Right atrium auricular region (tissue), 2 donors: Measurements from ENCODE around the gene NAV2. TPM values are rescaled to one million over a fixed set of nuclear protein-coding genes. Genes with fewer than 3 reads are reported as not detected.

ENCODE experiments used
- DNase-seq: peaks from one replicate; pipeline ENCODE4 v3.0.0-alpha.2; 2019; ENCODE audit warnings: low spot score
- H3K27ac ChIP-seq, 2 donors: fragments of 200-600 bp; sonication (generic); 1 replicate in 1 of 2; 2 replicates in 1 of 2; pipeline ENCODE4 v1.5.1; 2016 to 2019
- H3K27me3 ChIP-seq, 2 donors: fragments of 200-600 bp; sonication (generic); one replicate each; pipeline versions ENCODE4 v1.5.1 to v1.6.0; 2017 to 2019
- H3K36me3 ChIP-seq: fragments of 200-600 bp; sonication (generic); one replicate; pipeline ENCODE4 v1.5.1; 2016
- H3K4me1 ChIP-seq, 2 donors: fragments of 200-600 bp; sonication (generic); one replicate each; pipeline versions ENCODE4 v1.5.1 to v1.6.0; 2017 to 2019
- H3K4me3 ChIP-seq, 2 donors: fragments of 200-600 bp; sonication (generic); 1 replicate in 1 of 2; 2 replicates in 1 of 2; pipeline ENCODE4 v1.5.1; 2017 to 2019; ENCODE audit warnings: mild to moderate bottlenecking in 1 of 2, moderate library complexity in 1 of 2
- H3K9me3 ChIP-seq, 2 donors: fragments of 200-600 bp; sonication (generic); one replicate each; pipeline ENCODE4 v1.5.1; 2019
- total RNA-seq, 2 donors: library from RNA; depleted of rRNA; stranded (reverse); fragments of >200 nt; gene quantifications; one replicate each; pipeline ENCODE4 v1.1.0, GENCODE V29; 2016
- TF ChIP-seq, protein P1 (sequence below), 2 donors: fragments of 200-600 bp; sonication (generic); IDR thresholded peaks; one replicate each; pipeline ENCODE4 v1.5.1; 2019; ENCODE audit warnings: antibody characterized with exemption in 2 of 2

Gene NAV2
- total RNA-seq, 2 donors from 2014 or later: 11.4 to 19.2 TPM

- peaks cover 0 to 8% of the 10 kb centered on the region in 2 donors for H3K4me1 ChIP-seq
- no peaks in the 10 kb centered on the region for H3K9me3 ChIP-seq
These were observed 404.7 kb downstream of the NAV2 start for GRCh38 chr11:20117291-20117690.

DNA sequence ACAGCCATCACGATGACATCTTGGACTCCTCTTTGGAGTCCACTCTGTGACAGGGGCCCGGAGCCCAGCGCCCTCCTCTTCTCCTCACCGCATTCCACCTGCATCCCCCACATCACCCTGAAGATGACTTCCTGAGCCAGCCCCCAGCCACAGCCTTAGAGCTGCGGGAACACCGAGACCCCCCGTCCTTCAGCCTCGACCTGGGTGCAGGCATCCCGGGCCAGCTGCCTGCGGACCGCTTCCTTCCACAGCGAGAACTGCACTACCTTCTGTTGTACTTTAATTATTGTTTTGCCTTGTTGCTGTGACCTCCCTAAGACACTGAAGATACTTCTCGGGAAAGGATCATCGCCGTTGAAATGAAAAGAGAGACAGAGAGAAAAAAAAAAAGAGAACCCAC, 405.6 kb downstream of the NAV2 start:
- Histone ChIP-seq H3K4me3 (no peak overlapping the region), H3K27ac (no peak overlapping the region), H3K9me3 (no peaks in the 10 kb centered on the region), H3K36me3 (peaks cover 56% of the 10 kb centered on the region), H3K4me1 (no peaks in the 10 kb centered on the region), H3K27me3 (no peaks in the 10 kb centered on the region)
- DNase-seq: no peak
- TF ChIP-seq, protein P1, sequence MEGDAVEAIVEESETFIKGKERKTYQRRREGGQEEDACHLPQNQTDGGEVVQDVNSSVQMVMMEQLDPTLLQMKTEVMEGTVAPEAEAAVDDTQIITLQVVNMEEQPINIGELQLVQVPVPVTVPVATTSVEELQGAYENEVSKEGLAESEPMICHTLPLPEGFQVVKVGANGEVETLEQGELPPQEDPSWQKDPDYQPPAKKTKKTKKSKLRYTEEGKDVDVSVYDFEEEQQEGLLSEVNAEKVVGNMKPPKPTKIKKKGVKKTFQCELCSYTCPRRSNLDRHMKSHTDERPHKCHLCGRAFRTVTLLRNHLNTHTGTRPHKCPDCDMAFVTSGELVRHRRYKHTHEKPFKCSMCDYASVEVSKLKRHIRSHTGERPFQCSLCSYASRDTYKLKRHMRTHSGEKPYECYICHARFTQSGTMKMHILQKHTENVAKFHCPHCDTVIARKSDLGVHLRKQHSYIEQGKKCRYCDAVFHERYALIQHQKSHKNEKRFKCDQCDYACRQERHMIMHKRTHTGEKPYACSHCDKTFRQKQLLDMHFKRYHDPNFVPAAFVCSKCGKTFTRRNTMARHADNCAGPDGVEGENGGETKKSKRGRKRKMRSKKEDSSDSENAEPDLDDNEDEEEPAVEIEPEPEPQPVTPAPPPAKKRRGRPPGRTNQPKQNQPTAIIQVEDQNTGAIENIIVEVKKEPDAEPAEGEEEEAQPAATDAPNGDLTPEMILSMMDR (IDR thresholded peaks at IDR 0.05): no peak

More at GRCh38 chr11:20117291-20117690, 404.7 kb downstream of the NAV2 start:
- no peak overlapping the region for H3K4me3 ChIP-seq
- TF ChIP-seq, protein P1 (IDR thresholded peaks at IDR 0.05): no peak
- no peaks in the 10 kb centered on the region for H3K27me3 ChIP-seq
- DNase-seq: no peak
- peaks cover 56% of the 10 kb centered on the region for H3K36me3 ChIP-seq
- H3K27ac ChIP-seq: no peak overlapping the region

- DNase-seq: no peak
- no peak overlapping the region for H3K27ac ChIP-seq
- no peak overlapping the region for H3K4me3 ChIP-seq
- TF ChIP-seq, protein P1 (IDR thresholded peaks at IDR 0.05): no peak
- H3K27me3 ChIP-seq: no peaks in the 10 kb centered on the region
- H3K36me3 ChIP-seq: peaks cover 50% of the 10 kb centered on the region
- H3K9me3 ChIP-seq: no peaks in the 10 kb centered on the region
- no peaks in the 10 kb centered on the region for H3K4me1 ChIP-seq
These were observed 406.7 kb downstream of the NAV2 start for GRCh38 chr11:20119315-20119714.

GRCh38 chr11:20120134-20120925, 407.7 kb downstream of the NAV2 start:
- Histone ChIP-seq H3K27ac (no peak overlapping the region), H3K36me3 (peaks cover 41% of the 10 kb centered on the region), H3K4me1 (no peaks in the 10 kb centered on the region), H3K27me3 (no peaks in the 10 kb centered on the region), H3K9me3 (no peaks in the 10 kb centered on the region), H3K4me3 (no peak overlapping the region)
- DNase-seq: no peak
- TF ChIP-seq, protein P1 (IDR thresholded peaks at IDR 0.05): no peak

- Histone ChIP-seq H3K27me3 (no peaks in the 10 kb centered on the region), H3K27ac (no peak overlapping the region), H3K9me3 (no peaks in the 10 kb centered on the region), H3K36me3 (peaks cover 37% of the 10 kb centered on the region), H3K4me1 (no peaks in the 10 kb centered on the region), H3K4me3 (no peak overlapping the region)
- no peak for DNase-seq
- TF ChIP-seq, protein P1 (IDR thresholded peaks at IDR 0.05): no peak
These were observed 409.5 kb downstream of the NAV2 start for GRCh38 chr11:20122131-20122530.
